Testis (tissue), 3 donors: ENCODE results near the gene ACAA1. TPM values are rescaled to one million over a fixed set of nuclear protein-coding genes. Genes with fewer than 3 reads are reported as not detected.

ENCODE experiments used
- DNase-seq: peaks from one replicate; pipeline ENCODE4 v3.0.0-alpha.2; 2019
- H3K27ac ChIP-seq, 2 donors: fragments of 200-600 bp; sonication (generic); one replicate each; pipeline ENCODE4 v1.5.1; 2019
- H3K27me3 ChIP-seq: fragments of 200-600 bp; sonication (generic); one replicate; pipeline ENCODE4 v1.5.1; 2019
- H3K36me3 ChIP-seq: fragments of 200-600 bp; sonication (generic); one replicate; pipeline ENCODE4 v1.5.1; 2017; ENCODE audit warnings: low read depth; ENCODE audit errors: missing control alignments
- H3K4me1 ChIP-seq: fragments of 200-600 bp; sonication (generic); one replicate; pipeline ENCODE4 v1.5.1; 2019
- H3K4me3 ChIP-seq, 2 donors: fragments of 200-600 bp; sonication (generic); one replicate each; pipeline ENCODE4 v1.5.1; 2017 to 2019
- H3K9me3 ChIP-seq: fragments of 200-600 bp; sonication (generic); one replicate; pipeline ENCODE4 v1.5.1; 2017
- CTCF ChIP-seq, 3 experiments: fragments of 450-650 bp in 2 of 3; fragments of 200-600 bp in 1 of 3; sonication (generic) in 1 of 3; IDR thresholded peaks; one replicate each; pipeline ENCODE4 v1.5.1; 2016 to 2019; ENCODE audit warnings: antibody characterized with exemption in 3 of 3, mild to moderate bottlenecking in 2 of 3, moderate library complexity in 1 of 3
- POLR2A ChIP-seq: fragments of 450-650 bp; IDR thresholded peaks from one replicate; pipeline ENCODE4 v1.6.1; 2017; ENCODE audit warnings: antibody characterized with exemption, mild to moderate bottlenecking, moderate library complexity
- WGBS, 2 donors: methylation state at CpG; one replicate each; pipeline ENCODE4 v1.1.5; 2018; 5-methylcytosine and 5-hydroxymethylcytosine counted together
- intact Hi-C: fragments of 100-400 bp; cut with DNase I; formaldehyde crosslinking; loops from one replicate; pipeline ENCODE4 v1.15.1; 2023; ENCODE audit warnings: low total_unique reads
- polyA plus RNA-seq: library from polyadenylated mRNA; stranded (reverse); fragments of 350-450 nt; fragmentation: Illumina TruSeq; extraction: RNeasy Lipid Tissue Mini Kit (QIAGEN cat#74804); gene quantifications from one replicate; pipeline ENCODE4 v1.2.3, GENCODE V29; 2014; ENCODE audit warnings: low read depth, low replicate concordance; ENCODE audit not compliant: insufficient read depth
- total RNA-seq, 2 donors: library from RNA; depleted of rRNA; stranded (reverse); fragments of >200 nt; gene quantifications; one replicate each; pipeline ENCODE4 v1.2.3, GENCODE V29; 2016

The ACAA1 gene
- total and polyA plus RNA-seq, 3 donors from 2014 or later = 50.7 to 60.9 (median 58.3) TPM

GRCh38 chr3:38105525-38105924, 31.4 kb downstream of the ACAA1 start:
- intact Hi-C loops = no loop called here
- no peaks in the 10 kb centered on the region for H3K36me3 ChIP-seq
- no peak overlapping the region for H3K27ac ChIP-seq
- H3K4me3 ChIP-seq = no peak overlapping the region
- no peak for DNase-seq
- WGBS, 2 donors = 85 to 87% methylated on average over 1 of the region's 1 CpG
- no peaks in the 10 kb centered on the region for H3K27me3 ChIP-seq
- TF ChIP-seq POLR2A = no peak
- TF ChIP-seq CTCF (IDR thresholded peaks at IDR 0.05) = no peak
- H3K4me1 ChIP-seq = peaks cover 5% of the 10 kb centered on the region
- no peaks in the 10 kb centered on the region for H3K9me3 ChIP-seq

GRCh38 chr3:38102444-38102814, 34.5 kb downstream of the ACAA1 start:
- Histone ChIP-seq H3K4me3 (no peak overlapping the region), H3K27ac (no peak overlapping the region), H3K9me3 (no peaks in the 10 kb centered on the region), H3K36me3 (no peaks in the 10 kb centered on the region), H3K27me3 (no peaks in the 10 kb centered on the region), H3K4me1 (peaks cover 5% of the 10 kb centered on the region)
- no peak for DNase-seq
- 73 to 82% methylated on average over 1 of the region's 1 CpG for WGBS, 2 donors
- no peak for TF ChIP-seq CTCF (IDR thresholded peaks at IDR 0.05)
- TF ChIP-seq POLR2A = no peak
- intact Hi-C loops = no loop called here

GRCh38 chr3:38101811-38102443, 35.0 kb downstream of the ACAA1 start:
- DNase-seq = no peak
- no peak overlapping the region for H3K4me3 ChIP-seq
- no peaks in the 10 kb centered on the region for H3K36me3 ChIP-seq
- 71 to 76% methylated on average over 6 of the region's 6 CpGs for WGBS, 2 donors
- H3K9me3 ChIP-seq = no peaks in the 10 kb centered on the region
- no peak for TF ChIP-seq CTCF (IDR thresholded peaks at IDR 0.05)
- TF ChIP-seq POLR2A = no peak
- no peaks in the 10 kb centered on the region for H3K27me3 ChIP-seq
- H3K27ac ChIP-seq = no peak overlapping the region
- peaks cover 5% of the 10 kb centered on the region for H3K4me1 ChIP-seq
- intact Hi-C loops = no loop called here

GRCh38 chr3:38100498-38100897, 36.4 kb downstream of the ACAA1 start:
- no peaks in the 10 kb centered on the region for H3K36me3 ChIP-seq
- no peak overlapping the region for H3K27ac ChIP-seq
- no peaks in the 10 kb centered on the region for H3K9me3 ChIP-seq
- H3K4me3 ChIP-seq = no peak overlapping the region
- intact Hi-C loops = no loop called here
- TF ChIP-seq POLR2A (no peak), CTCF (IDR thresholded peaks at IDR 0.05) (no peak)
- H3K27me3 ChIP-seq = no peaks in the 10 kb centered on the region
- WGBS, 2 donors = 79 to 91% methylated on average over 3 of the region's 3 CpGs
- peaks cover 5% of the 10 kb centered on the region for H3K4me1 ChIP-seq
- DNase-seq = no peak

- TF ChIP-seq POLR2A = no peak
- no peak for TF ChIP-seq CTCF (IDR thresholded peaks at IDR 0.05)
- no peaks in the 10 kb centered on the region for H3K36me3 ChIP-seq
- no peak overlapping the region for H3K27ac ChIP-seq
- H3K4me1 ChIP-seq = peaks cover 5% of the 10 kb centered on the region
- 41 to 43% methylated on average over 5 of the region's 5 CpGs for whole genome bisulfite sequencing, 2 donors
- H3K9me3 ChIP-seq = no peaks in the 10 kb centered on the region
- intact Hi-C loops = no loop called here
- no peak overlapping the region for H3K4me3 ChIP-seq
- no peak for DNase-seq
- H3K27me3 ChIP-seq = no peaks in the 10 kb centered on the region
Observed at GRCh38 chr3:38099518-38099917, 37.4 kb downstream of the ACAA1 start.
